Spleen (tissue), 11 donors: Measurements from ENCODE around the gene MTFR1L. TPM values are rescaled to one million over a fixed set of nuclear protein-coding genes. Genes with fewer than 3 reads are reported as not detected.

Source experiments
- DNase-seq: peaks from one replicate; pipeline ENCODE4 v3.0.0-alpha.2; 2020
- H3K27ac ChIP-seq, 8 donors: fragments of 200-600 bp; sonication (generic) in 7 of 8; 1 replicate in 4 of 8; 2 replicates in 4 of 8; pipeline versions ENCODE4 v1.5.0 to v1.8.0; 2016 to 2021; ENCODE audit warnings: inconsistent platforms in 4 of 8, mild to moderate bottlenecking in 4 of 8, moderate library complexity in 1 of 8
- H3K27me3 ChIP-seq, 7 donors: fragments of 200-600 bp; sonication (generic) in 6 of 7; replicated peaks in 1 of 7; 1 replicate in 4 of 7; 2 replicates in 3 of 7; pipeline versions ENCODE4 v1.5.0 to v1.8.0; 2016 to 2021; ENCODE audit warnings: inconsistent platforms in 3 of 7, mild to moderate bottlenecking in 1 of 7
- H3K36me3 ChIP-seq, 6 donors: fragments of 200-600 bp; sonication (generic) in 5 of 6; 1 replicate in 4 of 6; 2 replicates in 2 of 6; pipeline versions ENCODE4 v1.5.0 to v1.8.0; 2016 to 2021; ENCODE audit warnings: inconsistent platforms in 2 of 6
- H3K4me1 ChIP-seq, 6 donors: fragments of 200-600 bp; sonication (generic) in 5 of 6; 1 replicate in 3 of 6; 2 replicates in 3 of 6; pipeline versions ENCODE4 v1.5.0 to v1.8.0; 2016 to 2021; ENCODE audit warnings: inconsistent platforms in 3 of 6
- H3K4me3 ChIP-seq, 8 donors: fragments of 200-600 bp; sonication (generic) in 7 of 8; 1 replicate in 4 of 8; 2 replicates in 4 of 8; pipeline versions ENCODE4 v1.5.0 to v1.8.0; 2016 to 2021; ENCODE audit warnings: inconsistent platforms in 4 of 8, mild to moderate bottlenecking in 4 of 8, moderate library complexity in 2 of 8
- H3K9me3 ChIP-seq, 8 donors: fragments of 200-600 bp; sonication (generic) in 7 of 8; 1 replicate in 4 of 8; 2 replicates in 4 of 8; pipeline versions ENCODE4 v1.5.0 to v1.8.0; 2016 to 2021; ENCODE audit warnings: inconsistent platforms in 4 of 8
- POLR2A ChIP-seq, 3 donors: fragments of 450-650 bp; IDR thresholded peaks; one replicate each; pipeline ENCODE4 v1.5.1; 2017; ENCODE audit warnings: antibody characterized with exemption in 3 of 3, mild to moderate bottlenecking in 1 of 3
- POLR2AphosphoS5 ChIP-seq, 3 donors: sonication (generic); formaldehyde crosslinking; IDR thresholded peaks; one replicate each; pipeline ENCODE4 v1.5.1; 2017; ENCODE audit warnings: antibody characterized with exemption in 3 of 3
- WGBS, 5 donors: extraction: QIAGEN DNeasy Blood & Tissue Kit in 3 of 5; methylation state at CpG; one replicate each; pipeline versions ENCODE4 v1.1.5 to v1.1.7; 2013 to 2018; 5-methylcytosine and 5-hydroxymethylcytosine counted together
- intact Hi-C: fragments of 100-400 bp; cut with DNase I; formaldehyde crosslinking; loops from one replicate; pipeline ENCODE4 v1.15.0; 2023; ENCODE audit warnings: low total_unique reads
- polyA plus RNA-seq, 3 donors: library from polyadenylated mRNA; stranded (reverse); fragments of 200-250 nt; gene quantifications; one replicate each; pipeline ENCODE4 v1.2.1, GENCODE V29; 2013
- total RNA-seq, 7 donors: library from RNA; depleted of rRNA in 3 of 7; stranded (reverse); fragments of >200 nt in 3 of 7; fragmentation: NEBNext Ultra II Directional in 4 of 7; extraction: Animal tissue kit (Norgen Biotek cat#: 25700) in 4 of 7; gene quantifications; one replicate each; pipeline versions ENCODE4 v1.1.0 to v1.2.1, GENCODE V29; 2016 to 2021
- TF ChIP-seq, protein P1 (sequence below), 11 experiments: fragments of 200-600 bp in 7 of 11; fragments of 450-650 bp in 4 of 11; sonication (generic) in 4 of 11; IDR thresholded peaks in 8 of 11; conservative IDR thresholded peaks in 3 of 11; 1 replicate in 7 of 11; 2 replicates in 4 of 11; pipeline versions ENCODE4 v1.4.0 to v1.8.0; 2016 to 2021; ENCODE audit warnings: antibody characterized with exemption in 11 of 11, inconsistent platforms in 4 of 11, mild to moderate bottlenecking in 1 of 11
- donor health status: healthy with polysubstance abuse.
- donor health status: DM: no; HTN: no; CAD: no; lungs with moderate emphysema.
- donor health status: DM: no; HTN: no; CAD: no.
- donor health status: Bipolar disorder and iron deficiency.
- donor health status: healthy.
- donor health status: DM: no; HTN: no; CAD: no.
- donor health status: DM: yes; HTN: yes; CAD: no.

Gene MTFR1L
- total and polyA plus RNA-seq, 10 donors: 32.1 to 74.7 (median 50.3) TPM

GRCh38 chr1:25795211-25795610, 24.5 kb upstream of the MTFR1L start:
- Histone ChIP-seq H3K36me3 (peaks cover 0 to 4% (median 0%) of the 10 kb centered on the region in 6 donors), H3K27ac (no peak overlapping the region), H3K4me1 (peaks cover 9 to 45% (median 24%) of the 10 kb centered on the region in 6 donors), H3K27me3 (no peaks in the 10 kb centered on the region), H3K4me3 (no peak overlapping the region), H3K9me3 (no peaks in the 10 kb centered on the region)
- no peak for DNase-seq
- WGBS, 5 donors: 75 to 94% (median 88%) methylated on average over 2 of the region's 2 CpGs
- TF ChIP-seq POLR2AphosphoS5 (IDR thresholded peaks at IDR 0.05): no peak
- no peak for TF ChIP-seq POLR2A (IDR thresholded peaks at IDR 0.05)
- TF ChIP-seq, protein P1, sequence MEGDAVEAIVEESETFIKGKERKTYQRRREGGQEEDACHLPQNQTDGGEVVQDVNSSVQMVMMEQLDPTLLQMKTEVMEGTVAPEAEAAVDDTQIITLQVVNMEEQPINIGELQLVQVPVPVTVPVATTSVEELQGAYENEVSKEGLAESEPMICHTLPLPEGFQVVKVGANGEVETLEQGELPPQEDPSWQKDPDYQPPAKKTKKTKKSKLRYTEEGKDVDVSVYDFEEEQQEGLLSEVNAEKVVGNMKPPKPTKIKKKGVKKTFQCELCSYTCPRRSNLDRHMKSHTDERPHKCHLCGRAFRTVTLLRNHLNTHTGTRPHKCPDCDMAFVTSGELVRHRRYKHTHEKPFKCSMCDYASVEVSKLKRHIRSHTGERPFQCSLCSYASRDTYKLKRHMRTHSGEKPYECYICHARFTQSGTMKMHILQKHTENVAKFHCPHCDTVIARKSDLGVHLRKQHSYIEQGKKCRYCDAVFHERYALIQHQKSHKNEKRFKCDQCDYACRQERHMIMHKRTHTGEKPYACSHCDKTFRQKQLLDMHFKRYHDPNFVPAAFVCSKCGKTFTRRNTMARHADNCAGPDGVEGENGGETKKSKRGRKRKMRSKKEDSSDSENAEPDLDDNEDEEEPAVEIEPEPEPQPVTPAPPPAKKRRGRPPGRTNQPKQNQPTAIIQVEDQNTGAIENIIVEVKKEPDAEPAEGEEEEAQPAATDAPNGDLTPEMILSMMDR (IDR thresholded peaks at IDR 0.05 in 8 of 11, conservative IDR thresholded peaks at IDR 0.05 in 3 of 11): no peak
- intact Hi-C loops: loop anchor here (5.0 kb wide), 1 partner anchor 293 kb away; no protein-coding TSS in a partner anchor

GRCh38 chr1:25795946-25796810, 23.6 kb upstream of the MTFR1L start:
- TF ChIP-seq POLR2A (IDR thresholded peaks at IDR 0.05) (no peak), POLR2AphosphoS5 (IDR thresholded peaks at IDR 0.05) (no peak)
- TF ChIP-seq, protein P1 (IDR thresholded peaks at IDR 0.05 in 8 of 11, conservative IDR thresholded peaks at IDR 0.05 in 3 of 11): no peak
- Histone ChIP-seq H3K36me3 (peaks cover 0 to 3% (median 0%) of the 10 kb centered on the region in 6 donors), H3K27ac (peak overlapping the region in 6 of 8 donors; percentile 24 to 59 (median 38)), H3K4me3 (no peak overlapping the region), H3K27me3 (no peaks in the 10 kb centered on the region), H3K9me3 (no peaks in the 10 kb centered on the region), H3K4me1 (peaks cover 15 to 53% (median 32%) of the 10 kb centered on the region in 6 donors)
- DNase-seq: no peak
- intact Hi-C loops: loop anchor here (5.0 kb wide), 1 partner anchor 294 kb away; no protein-coding TSS in a partner anchor
- 70 to 74% (median 71%) methylated on average over 22 of the region's 22 CpGs for WGBS, 5 donors

GRCh38 chr1:25796811-25797458, 22.8 kb upstream of the MTFR1L start:
- H3K4me1 ChIP-seq: peaks cover 15 to 61% (median 39%) of the 10 kb centered on the region in 6 donors
- H3K36me3 ChIP-seq: no peaks in the 10 kb centered on the region
- intact Hi-C loops: loop anchor here (5.0 kb wide), 1 partner anchor 295 kb away; no protein-coding TSS in a partner anchor
- H3K4me3 ChIP-seq: no peak overlapping the region
- no peaks in the 10 kb centered on the region for H3K27me3 ChIP-seq
- peak; percentile 89 for DNase-seq
- WGBS, 5 donors: 5 to 6% (median 6%) methylated on average over 17 to 19 of the region's 19 CpGs
- TF ChIP-seq, protein P1 (IDR thresholded peaks at IDR 0.05 in 8 of 11, conservative IDR thresholded peaks at IDR 0.05 in 3 of 11): peak; percentile 62 to 87 (median 75)
- TF ChIP-seq POLR2A (IDR thresholded peaks at IDR 0.05) (no peak), POLR2AphosphoS5 (IDR thresholded peaks at IDR 0.05) (peak in 2 of 3 donors; percentile 42 to 57)
- peak overlapping the region in 5 of 8 donors; percentile 24 to 59 (median 50) for H3K27ac ChIP-seq
- no peaks in the 10 kb centered on the region for H3K9me3 ChIP-seq
